AG08396 (cell line): ENCODE measurements around the gene ZMYND11.
"Not testable (repeated sequence)": the region's sequence is repeated elsewhere in the genome, so short reads cannot be mapped to it uniquely, and the experiment has no call there.

Experiments
- DNase-seq: peaks from one replicate; pipeline ENCODE4 v3.0.0; 2012; ENCODE audit warnings: low spot score, mixed read lengths

The ZMYND11 gene

DNA sequence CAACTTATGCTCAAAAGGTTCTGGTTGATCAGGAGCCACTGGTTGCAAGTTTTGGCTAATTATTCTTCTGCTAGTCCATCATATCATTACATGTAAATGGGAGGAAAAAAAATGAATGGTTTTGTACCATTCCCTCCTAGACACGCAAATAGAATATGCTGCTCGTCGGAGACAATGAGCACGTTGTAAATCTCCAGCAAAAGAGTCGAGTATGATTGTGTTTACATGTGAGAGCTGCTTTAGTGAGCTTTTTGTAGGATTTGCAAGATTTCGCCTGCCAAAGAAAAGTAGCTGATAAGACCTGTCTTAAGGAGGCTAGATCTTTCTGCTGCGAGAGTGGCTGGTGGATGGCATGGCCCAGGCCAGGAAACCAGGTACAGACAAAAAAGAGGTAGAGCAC lies 109.0 kb downstream of the ZMYND11 start:
- no peak for DNase-seq

DNA sequence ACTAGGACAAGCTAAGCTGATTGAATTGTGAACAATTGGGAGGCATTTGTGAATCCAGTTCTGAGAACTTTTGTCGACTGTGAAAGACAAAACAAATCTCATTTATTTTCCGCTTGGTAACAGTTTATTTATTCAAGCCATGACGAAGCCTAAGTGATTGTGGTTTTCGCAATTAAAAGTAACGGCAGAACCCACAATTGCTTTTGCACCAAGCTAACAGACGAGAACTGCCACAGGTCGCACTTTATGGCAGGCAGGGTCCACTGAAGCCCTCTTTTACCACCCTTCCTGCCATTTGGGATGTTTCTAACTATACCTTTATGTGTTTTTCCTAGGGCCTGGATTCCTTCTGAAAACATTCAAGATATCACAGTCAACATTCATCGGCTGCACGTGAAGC lies 111.2 kb downstream of the ZMYND11 start:
- DNase-seq, result no peak

DNA sequence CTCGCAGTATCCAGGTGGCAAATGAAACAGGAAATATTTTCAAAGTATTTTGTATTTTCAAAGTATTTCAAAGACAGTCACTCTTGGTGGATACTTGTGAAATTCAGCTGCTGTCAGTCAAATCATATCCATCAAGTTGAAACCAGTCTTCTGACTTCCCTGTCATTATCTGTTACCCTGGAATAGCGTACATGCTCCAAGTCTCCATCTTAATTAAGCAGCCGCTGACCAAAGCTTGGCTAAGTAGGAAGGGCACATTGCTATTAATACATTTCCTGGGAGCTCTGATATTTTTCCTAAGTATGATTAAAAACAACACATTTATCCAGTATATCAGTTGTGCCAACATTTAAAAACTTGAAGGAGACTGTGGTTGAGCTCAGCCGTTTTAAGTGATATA lies 112.2 kb downstream of the ZMYND11 start:
- no peak for DNase-seq

DNA sequence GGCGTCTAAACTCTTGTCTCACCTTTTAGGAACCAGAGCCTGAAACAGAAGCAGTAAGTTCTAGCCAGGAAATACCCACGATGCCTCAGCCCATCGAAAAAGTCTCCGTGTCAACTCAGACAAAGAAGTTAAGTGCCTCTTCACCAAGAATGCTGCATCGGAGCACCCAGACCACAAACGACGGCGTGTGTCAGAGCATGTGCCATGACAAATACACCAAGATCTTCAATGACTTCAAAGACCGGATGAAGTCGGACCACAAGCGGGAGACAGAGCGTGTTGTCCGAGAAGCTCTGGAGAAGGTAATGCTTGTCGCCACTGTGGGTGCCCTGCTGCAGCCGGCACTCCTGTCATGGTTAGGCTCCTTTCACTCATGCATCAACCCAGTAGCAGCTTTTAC lies 113.1 kb downstream of the ZMYND11 start:
- no peak for DNase-seq

DNA sequence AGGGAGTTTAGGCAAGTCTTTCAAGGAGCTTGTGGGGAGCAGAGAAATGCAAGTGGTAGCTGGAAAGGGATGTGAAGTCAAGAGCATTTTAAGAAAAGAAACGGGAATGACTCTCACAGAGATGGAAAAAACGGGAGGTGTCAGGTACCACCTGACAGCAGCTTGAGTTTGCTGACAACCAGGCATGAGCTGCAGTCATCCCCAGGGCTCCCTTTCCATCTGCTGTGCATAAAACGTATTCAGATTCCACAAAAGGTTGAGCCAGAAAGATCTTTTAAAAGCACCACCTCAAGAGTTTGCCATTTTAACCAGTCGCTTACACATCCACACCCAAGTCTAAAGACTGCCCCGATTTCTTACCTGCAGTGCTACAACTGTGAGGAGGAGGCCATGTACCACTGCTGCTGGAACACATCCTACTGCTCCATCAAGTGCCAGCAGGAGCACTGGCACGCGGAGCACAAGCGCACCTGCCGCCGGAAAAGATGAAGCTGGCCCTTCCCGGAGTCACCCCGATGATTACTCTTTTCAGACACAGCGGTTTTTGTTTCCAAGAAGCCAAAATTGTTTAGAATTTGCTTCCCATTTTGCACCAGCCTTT lies 116.8 kb downstream of the ZMYND11 start:
- DNase-seq, result no peak

DNA sequence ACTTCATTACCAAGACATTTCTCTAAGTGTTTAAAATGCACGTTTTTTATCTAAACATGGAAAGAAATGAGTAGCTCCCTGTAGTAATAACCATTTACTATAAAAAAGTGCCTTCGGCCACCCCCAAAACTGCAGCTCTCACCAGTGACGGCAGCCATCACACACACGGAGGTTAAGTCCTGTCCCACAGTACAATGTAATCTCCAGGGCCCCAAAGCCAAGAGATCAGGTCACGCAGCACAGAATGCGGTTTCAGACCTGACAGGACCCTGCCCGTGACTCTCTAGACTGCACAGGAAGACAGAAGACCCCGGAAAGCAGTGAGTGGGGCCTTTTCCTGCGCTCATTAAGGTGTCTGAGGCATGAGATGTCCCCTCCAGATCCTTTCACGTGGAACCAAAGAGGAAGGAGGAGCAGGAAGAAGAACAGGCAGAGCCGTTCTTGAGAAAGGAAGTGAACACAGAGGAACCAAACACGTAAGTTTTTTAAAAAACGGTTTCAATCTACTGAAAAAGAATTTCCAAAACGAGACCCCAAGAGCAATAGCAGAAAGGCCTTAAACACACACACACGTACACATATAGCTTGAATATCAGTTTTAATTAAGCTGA lies 125.7 kb downstream of the ZMYND11 start:
- no peak for DNase-seq

DNA sequence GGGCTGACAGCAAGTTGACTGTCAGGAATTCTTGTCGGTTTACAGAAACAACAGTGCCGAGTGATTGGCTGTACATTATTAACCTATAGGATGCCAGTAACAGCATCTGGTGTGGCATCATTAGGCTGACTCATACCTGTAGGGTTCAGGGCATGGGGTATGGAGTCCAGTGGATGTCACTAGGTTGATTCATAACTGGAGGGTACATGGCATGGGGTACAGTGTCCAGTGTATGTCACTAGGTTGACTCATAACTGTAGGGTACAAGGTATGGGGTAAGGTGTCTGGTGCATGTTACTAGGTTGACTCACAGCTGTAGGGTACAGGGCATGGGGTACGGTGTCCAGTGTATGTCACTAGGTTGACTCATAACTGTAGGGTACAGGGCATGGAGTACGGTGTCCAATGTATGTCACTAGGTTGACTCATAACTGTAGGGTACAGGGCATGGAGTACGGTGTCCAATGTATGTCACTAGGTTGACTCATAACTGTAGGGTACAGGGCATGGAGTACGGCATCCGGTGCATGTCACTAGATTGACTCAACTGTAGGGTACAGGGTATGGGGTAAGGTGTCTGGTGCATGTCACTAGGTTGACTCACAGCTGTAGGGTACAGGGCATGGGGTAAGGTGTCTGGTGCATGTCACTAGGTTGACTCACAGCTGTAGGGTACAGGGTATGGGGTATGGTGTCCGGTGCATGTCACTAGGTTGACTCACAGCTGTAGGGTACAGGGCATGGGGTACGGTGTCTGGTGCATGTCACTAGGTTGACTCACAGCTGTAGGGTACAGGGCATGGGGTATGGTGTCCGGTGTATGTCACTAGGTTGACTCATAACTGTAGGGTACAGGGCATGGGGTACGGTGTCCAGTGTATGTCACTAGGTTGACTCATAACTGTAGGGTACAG lies 129.2 kb downstream of the ZMYND11 start:
- DNase-seq, result not testable (repeated sequence)

DNA sequence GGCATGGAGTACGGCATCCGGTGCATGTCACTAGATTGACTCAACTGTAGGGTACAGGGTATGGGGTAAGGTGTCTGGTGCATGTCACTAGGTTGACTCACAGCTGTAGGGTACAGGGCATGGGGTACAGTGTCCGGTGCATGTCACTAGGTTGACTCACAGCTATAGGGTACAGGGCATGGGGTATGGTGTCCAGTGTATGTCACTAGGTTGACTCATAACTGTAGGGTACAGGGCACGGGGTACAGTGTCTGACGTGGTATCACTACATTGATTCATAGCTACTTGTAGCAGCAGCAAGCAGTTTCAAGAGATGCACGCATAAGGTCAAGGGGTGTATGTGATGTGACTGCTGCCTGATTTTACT lies 129.8 kb downstream of the ZMYND11 start:
- DNase-seq, result not testable (repeated sequence)

DNA sequence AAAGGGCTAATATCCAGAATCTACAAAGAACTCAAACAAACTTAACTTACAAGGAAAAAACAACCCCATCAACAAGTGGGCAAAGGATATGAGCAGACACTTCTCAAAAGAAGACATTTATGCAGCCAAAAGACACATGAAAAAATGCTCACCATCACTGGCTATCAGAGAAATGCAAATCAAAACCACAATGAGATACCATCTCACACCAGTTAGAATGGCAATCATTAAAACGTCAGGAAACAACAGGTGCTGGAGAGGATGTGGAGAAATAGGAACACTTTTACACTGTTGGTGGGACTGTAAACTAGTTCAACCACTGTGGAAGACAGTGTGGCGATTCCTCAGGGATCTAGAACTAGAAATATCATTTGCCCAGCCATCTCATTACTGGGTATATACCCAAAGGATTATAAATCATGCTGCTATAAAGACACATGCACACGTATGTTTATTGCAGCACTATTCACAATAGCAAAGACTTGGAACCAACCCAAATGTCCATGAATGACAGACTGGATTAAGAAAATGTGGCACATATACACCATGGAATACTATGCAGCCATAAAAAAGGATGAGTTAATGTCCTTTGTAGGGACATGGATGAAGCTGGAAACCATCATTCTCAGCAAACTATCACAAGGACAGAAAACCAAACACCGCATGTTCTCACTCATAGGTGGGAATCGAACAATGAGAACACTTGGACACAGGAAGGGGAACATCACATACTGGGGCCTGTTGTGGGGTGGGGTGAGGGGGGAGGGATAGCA lies 130.7 kb downstream of the ZMYND11 start:
- DNase-seq, result not testable (repeated sequence)

DNA sequence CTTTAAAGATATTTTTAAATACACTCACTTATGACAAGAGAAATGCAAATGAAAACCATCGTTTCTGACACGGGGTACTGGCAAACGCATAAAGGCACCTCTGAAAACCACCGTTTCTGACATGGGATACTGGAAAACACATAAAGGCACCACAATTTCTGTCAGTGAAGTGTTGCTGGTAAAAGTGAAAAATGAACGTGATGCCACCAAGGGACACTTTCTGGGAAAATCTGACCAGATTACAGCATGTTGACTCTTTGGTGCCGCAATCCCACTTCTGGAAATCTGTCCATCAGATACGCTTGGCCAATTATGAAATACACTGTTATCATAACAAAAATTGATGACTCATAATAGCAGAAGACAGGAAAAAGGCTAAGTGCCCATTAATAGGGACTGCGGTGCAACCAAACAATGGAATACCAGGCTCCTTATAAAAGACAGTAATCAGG lies 131.7 kb downstream of the ZMYND11 start:
- peak; percentile 18 for DNase-seq

DNA sequence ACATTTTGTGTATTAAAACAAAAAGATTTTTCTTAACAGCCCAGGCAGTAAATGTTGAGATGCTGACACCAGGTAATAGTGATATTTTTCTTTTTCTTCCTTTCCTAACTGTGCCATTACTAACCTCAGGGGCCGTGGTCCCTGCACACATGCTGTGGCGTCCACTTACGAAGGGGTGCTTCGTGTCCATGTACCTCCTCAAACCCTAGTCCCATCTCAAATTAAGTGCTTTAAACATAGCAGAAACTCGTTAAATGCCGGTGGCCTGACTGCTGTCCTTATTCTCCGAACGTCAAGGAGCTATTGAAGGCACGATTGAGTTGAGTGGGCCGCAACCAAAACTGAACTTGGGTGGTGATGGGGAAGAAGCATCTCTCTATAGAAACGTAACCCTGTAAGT lies 132.4 kb downstream of the ZMYND11 start:
- no peak for DNase-seq

DNA sequence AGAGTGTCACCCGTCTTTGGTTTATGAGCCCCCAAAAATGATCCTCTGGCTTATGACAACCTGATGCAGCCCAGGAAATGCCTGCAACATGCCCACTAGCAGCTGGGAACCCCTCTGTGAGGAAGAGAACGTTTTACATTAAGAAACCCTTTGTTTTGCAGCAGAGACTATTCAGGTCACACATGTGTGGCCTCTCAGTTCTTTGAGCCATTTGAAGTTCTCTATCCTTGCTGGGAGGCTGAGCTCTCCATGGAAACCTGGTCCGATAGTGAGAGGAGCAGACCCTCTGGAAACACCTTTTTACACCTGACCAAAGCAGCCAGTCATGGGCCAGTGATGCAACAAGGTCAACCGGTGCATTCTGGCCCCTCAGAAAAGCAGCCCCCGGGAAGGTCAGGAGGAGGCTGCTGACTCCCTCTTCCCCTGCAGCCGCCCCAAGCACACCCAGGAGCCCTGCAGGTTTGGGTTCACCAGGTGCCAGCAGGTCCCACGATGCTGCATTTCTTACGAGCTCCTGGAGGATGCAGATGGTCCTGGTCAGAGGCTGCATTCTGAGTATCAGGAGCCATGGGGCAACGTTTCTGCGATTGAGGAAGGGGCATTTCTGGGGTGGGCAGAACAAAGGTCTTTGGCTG lies 134.3 kb downstream of the ZMYND11 start:
- DNase-seq, result no peak

DNA sequence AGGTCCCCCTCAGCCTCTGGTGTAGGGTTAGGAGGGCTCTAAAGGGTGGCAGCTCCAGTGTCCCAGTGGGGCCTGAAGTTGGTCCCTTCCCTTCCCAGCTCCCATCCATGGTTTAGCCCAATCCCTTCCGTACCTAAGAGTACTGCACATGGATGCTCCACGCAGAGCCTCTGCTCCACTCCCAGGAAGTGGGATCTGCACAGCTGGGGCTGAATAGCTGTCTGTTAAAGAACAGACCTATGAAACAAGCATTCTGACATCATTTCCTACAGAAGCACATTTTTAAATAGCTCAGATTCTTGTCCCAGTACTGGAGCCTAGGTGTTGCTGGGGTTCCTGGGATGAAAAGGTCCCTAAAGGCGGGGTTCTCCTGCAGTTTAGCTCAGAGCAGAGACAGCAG lies 135.9 kb downstream of the ZMYND11 start:
- DNase-seq, result no peak

DNA sequence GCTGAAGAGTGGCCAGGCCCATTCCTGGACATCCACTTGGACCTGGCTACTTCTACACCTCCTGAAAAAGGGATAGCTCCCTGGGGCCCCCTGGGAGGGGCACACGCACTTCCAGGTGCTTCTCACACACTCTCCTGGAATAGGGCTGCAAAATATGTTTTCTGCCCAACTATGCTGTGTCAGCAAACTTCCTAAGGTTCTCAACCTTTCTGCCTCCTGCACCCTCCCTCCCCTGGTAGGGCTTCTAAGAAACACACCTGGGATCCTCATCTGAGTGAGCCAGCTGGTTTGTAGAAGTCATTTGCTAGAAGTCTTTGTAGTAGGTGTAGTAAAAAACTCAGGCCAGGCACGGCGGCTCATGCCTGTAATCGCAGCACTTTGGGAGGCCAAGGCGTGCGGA lies 136.5 kb downstream of the ZMYND11 start:
- no peak for DNase-seq

DNA sequence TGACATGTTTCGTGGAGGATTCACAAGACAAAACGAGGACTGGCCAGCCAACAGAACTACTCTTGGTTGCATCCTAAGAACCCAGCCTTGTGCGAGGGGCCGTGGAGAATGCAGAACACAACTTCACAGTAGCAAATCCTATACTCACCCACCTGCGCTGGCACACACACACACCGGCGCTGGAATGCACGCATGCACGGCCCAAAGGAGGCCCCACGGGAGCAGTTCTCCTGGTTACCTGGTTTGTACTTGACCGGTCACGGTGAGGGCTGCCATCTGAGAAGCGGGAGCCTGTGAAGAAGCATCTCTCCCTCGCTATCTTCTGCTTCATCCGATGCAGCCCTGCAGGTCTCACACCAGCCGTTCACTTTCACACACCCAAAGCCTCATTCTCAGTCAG lies 137.8 kb downstream of the ZMYND11 start:
- DNase-seq, result no peak

DNA sequence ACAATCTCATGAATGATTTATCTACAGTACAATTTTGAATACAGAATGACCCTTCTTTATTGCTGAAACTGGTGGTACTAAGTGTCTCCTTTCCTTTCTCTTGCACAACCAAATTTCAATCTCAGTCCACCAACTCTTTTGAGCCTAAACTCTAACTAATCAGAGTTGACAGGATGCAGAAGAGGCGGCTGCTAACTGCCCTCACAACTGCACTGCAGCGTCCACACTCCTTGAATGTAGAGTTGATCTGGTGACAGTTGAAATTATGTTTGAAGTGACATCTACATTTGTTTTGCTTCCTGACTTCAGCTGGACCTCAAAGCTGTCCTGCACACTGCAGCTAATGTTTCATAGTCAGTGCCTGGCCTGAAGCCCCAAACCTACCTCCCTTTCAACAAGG lies 139.6 kb downstream of the ZMYND11 start:
- DNase-seq, result no peak

DNA sequence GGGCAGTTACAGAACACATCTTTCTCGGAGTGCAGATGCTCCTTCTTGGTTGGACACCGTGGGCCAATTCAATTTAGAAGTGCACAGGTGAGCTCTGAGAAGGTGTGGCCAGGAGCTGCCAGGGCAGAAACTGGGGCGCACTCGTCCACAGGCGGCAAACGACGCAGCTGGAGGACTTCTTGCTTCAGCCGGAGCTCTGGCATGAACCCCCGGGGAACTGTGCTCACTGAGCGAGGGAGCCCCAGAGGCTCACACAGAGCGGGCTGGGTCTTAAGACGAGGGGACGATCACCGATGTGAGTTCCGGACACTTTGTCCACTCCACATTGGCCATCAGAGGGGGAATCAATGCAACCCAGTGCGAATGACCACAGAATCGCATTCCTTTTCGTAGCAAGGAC lies 140.4 kb downstream of the ZMYND11 start:
- DNase-seq, result no peak

DNA sequence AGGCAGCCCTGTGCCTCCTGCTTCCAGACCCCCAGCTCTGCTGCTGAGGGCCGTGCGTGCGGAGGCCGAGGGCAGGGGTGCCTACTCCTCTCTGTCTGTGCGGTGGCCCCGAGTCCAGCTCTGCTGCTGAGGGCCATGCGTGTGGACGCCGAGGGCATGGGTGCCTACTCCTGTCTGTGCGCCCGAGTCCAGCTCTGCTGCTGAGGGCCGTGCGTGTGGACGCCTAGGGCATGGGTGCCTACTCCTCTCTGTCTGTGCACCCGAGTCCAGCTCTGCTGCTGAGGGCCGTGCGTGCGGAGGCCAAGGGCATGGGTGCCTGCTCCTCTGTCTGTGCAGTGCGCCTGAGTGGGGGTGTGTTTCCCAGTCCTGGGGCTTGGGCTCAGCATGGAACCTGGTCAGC lies 142.7 kb downstream of the ZMYND11 start:
- no peak for DNase-seq

DNA sequence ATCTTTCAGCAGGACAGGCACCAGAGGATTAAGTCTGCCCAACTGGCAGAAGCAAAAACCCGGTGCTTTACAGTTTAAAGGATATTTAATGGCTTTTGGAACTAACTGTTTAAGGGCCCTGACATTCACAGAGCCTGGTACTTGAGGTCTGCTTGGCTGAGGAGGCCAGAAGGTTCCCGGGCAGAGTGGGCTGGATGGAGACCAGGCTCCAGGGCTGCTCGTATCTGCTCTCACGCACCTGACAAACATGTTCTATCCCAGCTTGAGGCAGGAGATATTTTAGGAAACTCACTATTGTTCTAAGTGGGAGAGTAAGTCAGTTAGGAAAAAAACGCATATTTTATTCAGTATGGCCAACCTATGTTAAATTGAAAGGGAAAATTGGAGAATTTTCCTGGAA lies 143.5 kb downstream of the ZMYND11 start:
- DNase-seq, result no peak

DNA sequence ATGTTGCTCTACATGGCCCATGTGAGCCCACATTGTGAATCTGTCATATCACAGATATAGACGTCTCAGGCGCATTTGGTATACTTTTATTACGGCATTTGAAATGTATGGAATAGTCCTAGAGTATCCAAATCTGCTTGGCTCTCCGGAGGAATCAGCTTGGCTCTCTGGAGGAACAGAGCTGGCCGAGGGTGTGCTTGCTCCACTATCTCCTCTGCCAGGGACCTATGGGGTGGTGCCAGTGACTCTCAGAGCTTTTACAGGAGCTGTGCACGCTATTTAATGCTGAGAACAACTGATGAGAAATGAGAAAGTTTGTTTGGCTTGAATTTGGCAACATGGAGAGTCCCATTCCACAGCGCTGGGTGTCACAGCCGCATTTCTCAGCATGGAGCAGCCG lies 144.0 kb downstream of the ZMYND11 start:
- DNase-seq, result no peak

DNA sequence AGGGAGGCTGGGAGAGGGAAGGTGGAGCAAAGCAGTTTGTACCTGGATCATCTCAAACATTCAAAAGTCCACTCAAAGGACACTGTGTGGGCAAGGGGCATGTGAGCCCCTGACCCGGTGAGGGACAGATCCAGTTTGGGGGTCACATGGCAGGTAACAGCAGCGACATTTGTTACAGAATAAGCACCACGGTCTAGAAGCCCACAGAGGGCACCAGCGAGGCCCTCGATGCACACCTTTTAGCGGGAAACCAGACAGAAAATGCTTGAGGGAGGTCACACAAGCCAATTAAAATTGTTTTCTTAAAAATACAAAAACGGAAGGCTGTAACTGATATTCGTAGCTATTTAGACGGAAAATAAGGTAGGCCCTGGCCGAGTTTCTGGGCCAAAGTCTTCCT lies 144.4 kb downstream of the ZMYND11 start:
- DNase-seq, result no peak
